Measurements from ENCODE around the gene TRIP10. TPM values are rescaled to one million over a fixed set of nuclear protein-coding genes. Genes with fewer than 3 reads are reported as not detected.

TRIP10 gene
- total RNA-seq, 1 donor from 2014 or later, result 43.5 TPM

DNA sequence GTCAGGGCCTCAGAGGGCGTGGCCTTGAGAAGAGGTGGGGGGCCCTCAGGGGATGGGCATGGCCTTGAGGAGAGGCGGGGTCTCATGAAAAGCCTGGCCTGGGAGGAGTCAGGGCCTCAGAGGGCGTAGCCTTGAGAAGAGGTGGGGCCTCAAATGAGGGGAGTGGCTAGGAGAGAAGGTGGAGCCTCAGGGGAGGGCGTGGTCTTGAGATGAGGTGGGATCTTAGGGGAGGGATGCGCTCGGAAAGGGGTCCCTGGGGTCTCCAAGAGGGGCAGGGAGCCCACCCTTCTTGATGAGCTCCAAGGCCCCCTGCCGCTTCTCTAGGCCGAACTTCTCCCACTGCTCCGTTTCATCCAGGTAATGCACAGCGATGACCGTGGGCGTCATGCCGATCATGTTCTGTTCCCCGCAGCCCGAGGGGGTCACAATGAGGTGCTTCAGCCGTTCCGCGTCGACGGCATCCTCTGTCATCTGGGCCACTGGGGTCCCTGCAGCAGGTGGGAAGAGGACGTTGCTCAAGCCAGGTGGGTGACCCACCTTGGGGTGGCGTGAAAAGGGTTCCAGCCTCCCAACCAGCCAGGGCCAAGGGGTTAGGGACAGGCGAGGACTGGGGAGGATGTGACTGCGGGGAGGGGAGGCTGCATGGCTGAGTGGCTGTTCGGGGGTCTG, 45.2 kb upstream of the TRIP10 start:
- TF ChIP-seq, protein P1, sequence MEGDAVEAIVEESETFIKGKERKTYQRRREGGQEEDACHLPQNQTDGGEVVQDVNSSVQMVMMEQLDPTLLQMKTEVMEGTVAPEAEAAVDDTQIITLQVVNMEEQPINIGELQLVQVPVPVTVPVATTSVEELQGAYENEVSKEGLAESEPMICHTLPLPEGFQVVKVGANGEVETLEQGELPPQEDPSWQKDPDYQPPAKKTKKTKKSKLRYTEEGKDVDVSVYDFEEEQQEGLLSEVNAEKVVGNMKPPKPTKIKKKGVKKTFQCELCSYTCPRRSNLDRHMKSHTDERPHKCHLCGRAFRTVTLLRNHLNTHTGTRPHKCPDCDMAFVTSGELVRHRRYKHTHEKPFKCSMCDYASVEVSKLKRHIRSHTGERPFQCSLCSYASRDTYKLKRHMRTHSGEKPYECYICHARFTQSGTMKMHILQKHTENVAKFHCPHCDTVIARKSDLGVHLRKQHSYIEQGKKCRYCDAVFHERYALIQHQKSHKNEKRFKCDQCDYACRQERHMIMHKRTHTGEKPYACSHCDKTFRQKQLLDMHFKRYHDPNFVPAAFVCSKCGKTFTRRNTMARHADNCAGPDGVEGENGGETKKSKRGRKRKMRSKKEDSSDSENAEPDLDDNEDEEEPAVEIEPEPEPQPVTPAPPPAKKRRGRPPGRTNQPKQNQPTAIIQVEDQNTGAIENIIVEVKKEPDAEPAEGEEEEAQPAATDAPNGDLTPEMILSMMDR (conservative IDR thresholded peaks at IDR 0.05; ENCODE audit: low read depth, low read length), result no peak
- no peak for DNase-seq (ENCODE audit: low read depth)

GRCh38 chr19:6696239-6696820, 43.1 kb upstream of the TRIP10 start:
- no peak for DNase-seq (ENCODE audit: low read depth)
- no peak overlapping the region for H3K4me3 ChIP-seq (ENCODE audit: low read depth, low read length)
- TF ChIP-seq, protein P1 (conservative IDR thresholded peaks at IDR 0.05; ENCODE audit: low read depth, low read length), result no peak

More for the DNA sequence above, 45.2 kb upstream of the TRIP10 start:
- no peak overlapping the region for H3K4me3 ChIP-seq (ENCODE audit: low read depth, low read length)

- TF ChIP-seq, protein P1 (conservative IDR thresholded peaks at IDR 0.05; ENCODE audit: low read depth, low read length), result no peak
- H3K4me3 ChIP-seq (ENCODE audit: low read depth, low read length), result no peak overlapping the region
- no peak for DNase-seq (ENCODE audit: low read depth)
Observed at GRCh38 chr19:6697291-6697690, 42.2 kb upstream of the TRIP10 start.

DNA sequence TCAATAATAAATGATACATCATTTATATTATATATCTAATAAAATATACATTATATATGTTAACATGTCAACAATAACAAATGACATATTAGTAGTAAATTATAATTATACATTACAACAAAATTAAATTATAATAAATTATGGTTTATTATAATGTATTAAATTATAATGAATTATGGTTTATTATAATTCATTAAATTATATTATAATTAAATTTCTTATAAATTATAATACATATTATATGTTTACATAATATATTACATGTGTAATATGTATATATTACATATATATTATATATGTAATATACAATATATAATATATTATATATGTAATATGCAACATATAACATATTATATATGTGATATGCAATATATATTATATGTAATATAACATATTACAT, 39.5 kb upstream of the TRIP10 start:
- DNase-seq (ENCODE audit: low read depth), result no peak
- H3K4me3 ChIP-seq (ENCODE audit: low read depth, low read length), result no peak overlapping the region
- TF ChIP-seq, protein P1 (conservative IDR thresholded peaks at IDR 0.05; ENCODE audit: low read depth, low read length), result no peak

- TF ChIP-seq, protein P1 (conservative IDR thresholded peaks at IDR 0.05; ENCODE audit: low read depth, low read length), result no peak
Observed at GRCh38 chr19:6700586-6701316, 38.7 kb upstream of the TRIP10 start.

GRCh38 chr19:6705931-6706632, 33.4 kb upstream of the TRIP10 start:
- no peak overlapping the region for H3K4me3 ChIP-seq (ENCODE audit: low read depth, low read length)
- TF ChIP-seq, protein P1 (conservative IDR thresholded peaks at IDR 0.05; ENCODE audit: low read depth, low read length), result no peak
- no peak for DNase-seq (ENCODE audit: low read depth)

More at GRCh38 chr19:6700586-6701316, 38.7 kb upstream of the TRIP10 start:
- no peak for DNase-seq (ENCODE audit: low read depth)
- H3K4me3 ChIP-seq (ENCODE audit: low read depth, low read length), result no peak overlapping the region
